HG03460 (cell line): Measurements from ENCODE around the gene P3H3.

Experiments
- ATAC-seq: cut with Tn5 transposase; IDR thresholded peaks from one replicate; pipeline ENCODE4 v1.9.1; 2021; ENCODE audit not compliant: unreplicated experiment

The P3H3 gene

DNA sequence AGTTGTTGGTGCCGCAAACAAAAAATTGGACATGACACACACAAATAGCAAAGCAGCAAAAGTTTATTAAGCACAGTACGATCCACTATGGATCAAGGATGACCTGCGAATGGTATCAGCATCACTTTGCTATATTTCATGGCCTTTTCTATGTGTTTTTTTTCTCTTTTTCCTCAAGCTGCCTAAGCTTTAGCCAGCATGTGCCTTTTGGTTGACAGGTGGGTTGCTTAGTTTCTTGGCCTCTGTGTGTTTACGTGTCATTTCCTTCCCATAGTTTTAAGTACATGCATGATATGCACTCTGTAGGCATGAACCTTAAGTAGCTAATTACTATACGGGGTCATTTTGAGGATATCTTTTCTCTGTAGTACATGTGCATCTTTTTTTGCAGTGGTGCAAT lies 29.1 kb upstream of the P3H3 start:
- ATAC-seq = no peak

DNA sequence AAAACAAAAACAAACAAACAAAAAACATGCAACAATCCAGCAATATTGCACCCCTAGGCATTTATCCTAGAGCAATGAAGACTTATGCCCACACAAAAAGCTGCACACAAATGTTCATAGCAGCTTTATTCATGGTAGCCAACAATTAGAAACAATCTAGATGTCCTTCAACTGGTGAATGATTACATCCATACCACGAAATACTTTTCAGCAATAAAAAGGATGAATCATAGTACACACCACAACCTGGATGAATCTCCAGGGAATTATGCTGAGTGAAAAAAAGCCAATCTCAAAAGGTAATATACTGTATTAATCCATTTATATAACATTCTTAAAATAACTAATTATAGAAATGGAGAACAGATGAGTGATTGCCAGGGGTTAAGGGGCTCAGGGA lies 21.0 kb upstream of the P3H3 start:
- no peak for ATAC-seq

DNA sequence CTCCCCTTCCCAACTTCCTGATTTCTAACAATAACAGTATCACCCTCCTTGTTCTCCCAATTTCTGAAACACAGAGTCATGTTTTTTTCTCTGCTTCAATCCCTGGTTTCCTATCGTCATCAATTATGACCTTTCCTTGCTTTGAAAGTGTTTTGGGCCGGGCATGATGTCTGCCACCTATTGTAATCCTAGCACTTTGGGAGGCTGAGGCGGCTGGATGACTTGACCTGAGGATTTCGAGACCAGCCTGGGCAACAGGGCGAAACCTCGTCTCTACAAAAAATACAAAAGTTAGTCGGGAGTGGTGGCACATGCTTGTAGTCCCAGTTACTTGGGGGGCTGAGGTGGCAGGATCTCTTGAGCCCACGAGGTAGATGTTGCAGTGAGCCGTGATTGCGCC lies 19.2 kb upstream of the P3H3 start:
- no peak for ATAC-seq

DNA sequence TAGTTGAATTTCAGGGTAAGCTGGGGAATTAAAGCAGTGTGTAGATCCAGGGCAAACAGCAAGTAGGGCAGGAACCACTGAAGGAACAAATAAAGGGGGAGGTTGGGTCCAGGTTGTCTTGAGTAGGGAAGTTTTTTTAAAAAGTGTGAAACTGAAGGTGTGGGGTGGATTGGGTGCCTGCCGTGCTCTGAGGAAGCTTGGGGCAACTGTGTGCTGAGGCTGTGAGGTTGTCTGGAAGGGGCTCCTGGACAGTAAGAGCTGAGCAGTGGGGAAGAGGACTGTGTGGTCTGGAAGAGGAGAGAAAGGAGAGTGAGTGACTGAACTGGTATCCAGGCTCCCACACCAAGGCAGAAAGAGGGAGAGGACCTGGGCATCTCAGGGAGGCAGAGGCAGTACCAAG lies 17.4 kb upstream of the P3H3 start:
- ATAC-seq = no peak

DNA sequence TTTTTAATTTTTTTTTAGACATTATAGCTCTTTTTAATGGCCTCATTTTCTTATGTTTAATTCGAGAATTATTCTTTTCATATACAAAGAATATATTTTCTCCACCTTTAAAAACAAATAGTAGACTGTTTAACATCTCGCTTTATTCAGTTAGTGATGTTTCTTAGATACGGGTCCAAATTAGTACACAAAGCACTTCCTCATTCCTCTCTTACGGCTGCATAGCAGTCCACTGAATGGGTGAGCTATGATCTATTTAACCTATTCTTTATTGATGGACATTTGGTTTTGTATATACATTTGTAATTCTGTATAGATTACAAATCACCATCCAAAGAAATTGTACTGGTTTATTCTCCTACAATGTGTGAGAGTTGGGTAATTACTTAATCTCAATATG lies 14.8 kb upstream of the P3H3 start:
- no peak for ATAC-seq

DNA sequence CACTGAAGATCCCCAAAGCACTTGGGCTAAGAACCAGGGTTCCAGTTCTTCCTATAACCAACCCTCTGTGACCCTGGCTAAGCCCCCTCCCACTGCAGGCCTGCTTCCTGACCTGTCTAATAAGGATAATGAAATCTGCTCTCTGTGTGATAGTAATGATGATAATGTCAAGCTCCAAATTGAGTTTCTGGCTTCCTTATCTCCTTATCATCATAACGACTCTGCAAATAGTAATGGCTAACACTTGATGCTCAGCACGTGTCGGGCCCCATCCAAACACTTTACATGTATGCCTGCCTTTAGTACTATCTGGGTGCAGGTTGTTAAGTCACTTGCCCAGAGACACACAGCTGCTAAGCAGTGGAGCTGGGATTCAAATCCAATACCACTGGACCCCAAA lies 11.6 kb upstream of the P3H3 start:
- ATAC-seq = no peak

DNA sequence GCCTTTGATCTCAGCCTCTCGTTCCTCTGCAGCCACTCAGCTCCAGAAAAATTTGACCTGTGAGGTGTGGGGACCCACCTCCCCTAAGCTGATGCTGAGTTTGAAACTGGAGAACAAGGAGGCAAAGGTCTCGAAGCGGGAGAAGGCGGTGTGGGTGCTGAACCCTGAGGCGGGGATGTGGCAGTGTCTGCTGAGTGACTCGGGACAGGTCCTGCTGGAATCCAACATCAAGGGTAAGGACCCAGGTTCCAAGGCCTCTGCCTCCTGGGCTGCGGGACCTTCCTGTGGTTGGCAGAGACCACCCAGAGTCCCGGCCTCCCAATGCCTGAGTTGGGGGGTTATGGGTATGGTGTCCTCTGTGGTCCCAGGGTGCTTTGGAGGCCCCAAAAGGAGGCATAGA lies 11.1 kb upstream of the P3H3 start:
- ATAC-seq = no peak

DNA sequence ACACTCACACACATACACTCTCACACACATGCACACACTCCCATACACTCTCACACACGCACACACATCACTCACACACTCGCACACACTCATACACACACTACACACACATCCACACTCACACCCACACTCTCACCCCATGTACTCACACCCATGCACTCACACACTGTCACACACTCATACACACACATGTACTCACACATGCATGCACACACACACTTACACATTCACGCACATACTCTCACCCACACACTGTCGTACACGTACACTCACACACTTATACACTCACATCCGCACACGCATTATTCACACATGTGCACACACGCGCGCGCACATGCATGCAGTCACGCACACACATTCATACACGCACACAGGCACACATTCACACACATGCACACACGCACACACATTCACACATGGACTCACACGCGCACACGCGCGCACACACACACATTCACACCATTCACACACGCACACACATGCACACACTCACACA lies 10.5 kb upstream of the P3H3 start:
- ATAC-seq = no peak

DNA sequence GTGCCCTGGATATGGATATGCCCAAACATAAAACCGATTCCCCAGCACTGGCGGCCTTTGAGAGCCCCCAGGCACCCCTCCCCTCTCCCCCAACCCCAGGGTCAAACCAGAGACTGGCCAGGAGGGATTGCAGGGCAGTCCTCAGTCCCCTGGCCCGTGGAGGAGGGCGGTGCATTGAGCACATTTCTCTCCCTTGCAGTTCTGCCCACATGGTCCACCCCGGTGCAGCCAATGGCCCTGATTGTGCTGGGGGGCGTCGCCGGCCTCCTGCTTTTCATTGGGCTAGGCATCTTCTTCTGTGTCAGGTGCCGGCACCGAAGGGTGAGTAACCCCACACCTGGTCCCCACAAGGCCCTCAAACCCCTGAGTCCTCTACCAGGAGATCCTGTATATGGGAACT lies 10.0 kb upstream of the P3H3 start:
- ATAC-seq = no peak

DNA sequence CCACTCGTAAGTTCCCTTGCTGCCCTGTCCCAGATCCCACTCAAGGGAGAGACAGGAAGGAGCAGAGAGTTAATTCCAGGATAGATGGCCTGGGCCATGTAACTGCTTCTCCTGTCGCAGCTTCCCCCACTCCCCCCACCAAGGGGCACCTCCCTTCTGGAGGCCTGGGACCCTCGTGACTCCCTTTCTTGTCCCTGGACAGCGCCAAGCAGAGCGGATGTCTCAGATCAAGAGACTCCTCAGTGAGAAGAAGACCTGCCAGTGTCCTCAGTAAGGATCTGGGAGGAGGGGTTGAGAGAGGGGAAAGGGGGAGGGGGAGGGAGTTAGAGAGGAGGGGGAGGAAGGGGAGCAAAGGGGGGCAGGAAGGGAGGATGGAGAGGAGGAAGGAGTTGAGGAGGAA lies 9.6 kb upstream of the P3H3 start:
- no peak for ATAC-seq

DNA sequence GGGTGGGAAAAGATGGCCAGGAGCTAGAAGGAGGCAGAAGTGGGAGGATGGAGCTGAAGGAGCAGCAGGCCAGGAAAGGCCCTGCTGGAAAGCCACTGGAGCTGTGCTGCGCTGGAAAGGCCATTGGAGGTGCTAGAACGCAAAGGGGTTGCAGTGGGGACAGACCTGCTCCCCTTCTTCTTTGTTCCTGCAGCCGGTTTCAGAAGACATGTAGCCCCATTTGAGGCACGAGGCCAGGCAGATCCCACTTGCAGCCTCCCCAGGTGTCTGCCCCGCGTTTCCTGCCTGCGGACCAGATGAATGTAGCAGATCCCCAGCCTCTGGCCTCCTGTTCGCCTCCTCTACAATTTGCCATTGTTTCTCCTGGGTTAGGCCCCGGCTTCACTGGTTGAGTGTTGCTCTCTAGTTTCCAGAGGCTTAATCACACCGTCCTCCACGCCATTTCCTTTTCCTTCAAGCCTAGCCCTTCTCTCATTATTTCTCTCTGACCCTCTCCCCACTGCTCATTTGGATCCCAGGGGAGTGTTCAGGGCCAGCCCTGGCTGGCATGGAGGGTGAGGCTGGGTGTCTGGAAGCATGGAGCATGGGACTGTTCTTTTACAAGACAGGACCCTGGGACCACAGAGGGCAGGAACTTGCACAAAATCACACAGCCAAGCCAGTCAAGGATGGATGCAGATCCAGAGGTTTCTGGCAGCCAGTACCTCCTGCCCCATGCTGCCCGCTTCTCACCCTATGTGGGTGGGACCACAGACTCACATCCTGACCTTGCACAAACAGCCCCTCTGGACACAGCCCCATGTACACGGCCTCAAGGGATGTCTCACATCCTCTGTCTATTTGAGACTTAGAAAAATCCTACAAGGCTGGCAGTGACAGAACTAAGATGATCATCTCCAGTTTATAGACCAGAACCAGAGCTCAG lies 8.8 kb upstream of the P3H3 start:
- no peak for ATAC-seq

DNA sequence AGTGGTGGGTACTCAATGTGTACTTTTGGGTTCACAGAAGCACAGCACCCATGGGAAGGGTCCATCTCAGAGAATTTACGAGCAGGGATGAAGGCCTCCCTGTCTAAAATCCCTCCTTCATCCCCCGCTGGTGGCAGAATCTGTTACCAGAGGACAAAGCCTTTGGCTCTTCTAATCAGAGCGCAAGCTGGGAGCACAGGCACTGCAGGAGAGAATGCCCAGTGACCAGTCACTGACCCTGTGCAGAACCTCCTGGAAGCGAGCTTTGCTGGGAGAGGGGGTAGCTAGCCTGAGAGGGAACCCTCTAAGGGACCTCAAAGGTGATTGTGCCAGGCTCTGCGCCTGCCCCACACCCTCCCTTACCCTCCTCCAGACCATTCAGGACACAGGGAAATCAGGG lies 8.0 kb upstream of the P3H3 start:
- no peak for ATAC-seq

DNA sequence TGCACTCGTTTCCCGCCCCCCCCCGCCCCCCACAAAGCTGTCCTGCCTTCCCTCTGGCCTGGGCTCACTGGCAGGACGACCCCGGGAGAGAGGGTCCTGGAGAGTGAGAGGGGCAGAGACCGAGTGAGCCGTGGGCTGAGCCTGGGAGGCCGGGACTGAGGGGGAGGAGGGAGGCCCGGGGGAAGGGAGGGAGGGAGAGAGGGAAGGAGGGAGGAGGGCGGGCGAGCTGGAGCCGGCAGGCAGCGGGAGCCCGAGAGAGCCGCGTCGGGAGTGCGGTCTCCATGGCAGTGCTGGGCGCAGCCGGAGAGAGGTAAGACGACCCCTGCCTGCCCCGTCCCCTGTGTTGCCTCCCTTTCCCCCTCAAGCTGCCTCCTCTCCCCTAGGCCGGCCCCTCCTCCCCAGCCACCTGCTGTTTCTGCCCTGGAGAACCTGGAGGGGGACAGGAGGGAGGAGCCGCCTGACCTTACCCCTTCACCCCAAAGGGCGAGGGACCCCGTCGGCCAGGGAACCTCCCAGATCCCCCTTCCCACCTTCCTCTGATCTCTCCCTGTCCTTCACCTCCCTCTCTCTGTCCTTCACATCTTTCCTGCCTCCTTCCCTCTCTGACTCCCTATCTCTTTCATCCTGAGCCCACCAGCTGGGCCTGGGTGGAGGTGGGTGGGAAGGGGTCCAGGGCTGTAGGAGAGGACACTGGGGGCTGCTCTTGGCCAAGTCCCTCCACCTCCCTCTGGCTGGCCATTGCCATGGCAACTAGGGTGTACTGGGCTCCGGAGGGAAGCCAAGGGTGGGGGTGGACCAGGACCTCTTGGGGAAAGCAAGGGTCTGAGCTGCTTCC lies 6.4 kb upstream of the P3H3 start, which contains the start of gene GPR162:
Gene GPR162, plus strand, starts transcription at position 231 of the 835 bp plus-strand sequence. CDS start 2,078 bp downstream, outside the sequence.
- ATAC-seq = no peak

DNA sequence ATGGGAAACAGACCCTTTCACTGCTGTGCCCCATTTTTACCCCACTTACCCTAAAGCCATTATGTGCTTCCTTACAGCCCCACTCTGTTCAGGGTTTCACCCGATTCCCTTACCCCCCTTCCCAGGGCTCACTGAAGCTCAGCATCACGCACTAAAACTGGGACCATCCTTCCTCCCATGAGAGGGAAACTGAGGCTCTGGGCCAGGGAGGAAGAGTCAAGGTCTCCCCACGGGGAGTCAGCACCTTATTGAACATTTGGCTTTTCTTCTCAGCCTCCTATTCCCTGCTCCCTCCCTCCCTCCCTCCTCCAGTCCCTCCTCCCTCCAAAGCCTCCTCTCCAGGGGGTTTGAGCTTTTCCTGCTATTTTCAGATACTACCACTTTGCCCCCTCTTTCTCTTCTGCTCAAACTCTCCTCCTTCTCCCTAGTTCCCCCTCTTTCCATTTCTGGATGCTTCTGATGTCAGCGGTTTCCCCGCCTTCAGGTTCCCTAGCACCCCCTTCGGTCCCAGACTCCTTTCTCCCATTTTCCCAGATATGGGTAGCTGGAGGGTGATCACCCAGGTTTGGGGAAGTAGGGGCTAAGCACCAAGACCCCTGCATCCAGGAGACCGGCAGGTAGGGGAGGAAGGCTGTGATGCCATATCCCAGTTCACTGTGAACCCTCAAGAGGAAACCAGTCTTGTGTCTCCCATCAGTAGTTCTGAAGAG lies 5.6 kb upstream of the P3H3 start:
- no peak for ATAC-seq

DNA sequence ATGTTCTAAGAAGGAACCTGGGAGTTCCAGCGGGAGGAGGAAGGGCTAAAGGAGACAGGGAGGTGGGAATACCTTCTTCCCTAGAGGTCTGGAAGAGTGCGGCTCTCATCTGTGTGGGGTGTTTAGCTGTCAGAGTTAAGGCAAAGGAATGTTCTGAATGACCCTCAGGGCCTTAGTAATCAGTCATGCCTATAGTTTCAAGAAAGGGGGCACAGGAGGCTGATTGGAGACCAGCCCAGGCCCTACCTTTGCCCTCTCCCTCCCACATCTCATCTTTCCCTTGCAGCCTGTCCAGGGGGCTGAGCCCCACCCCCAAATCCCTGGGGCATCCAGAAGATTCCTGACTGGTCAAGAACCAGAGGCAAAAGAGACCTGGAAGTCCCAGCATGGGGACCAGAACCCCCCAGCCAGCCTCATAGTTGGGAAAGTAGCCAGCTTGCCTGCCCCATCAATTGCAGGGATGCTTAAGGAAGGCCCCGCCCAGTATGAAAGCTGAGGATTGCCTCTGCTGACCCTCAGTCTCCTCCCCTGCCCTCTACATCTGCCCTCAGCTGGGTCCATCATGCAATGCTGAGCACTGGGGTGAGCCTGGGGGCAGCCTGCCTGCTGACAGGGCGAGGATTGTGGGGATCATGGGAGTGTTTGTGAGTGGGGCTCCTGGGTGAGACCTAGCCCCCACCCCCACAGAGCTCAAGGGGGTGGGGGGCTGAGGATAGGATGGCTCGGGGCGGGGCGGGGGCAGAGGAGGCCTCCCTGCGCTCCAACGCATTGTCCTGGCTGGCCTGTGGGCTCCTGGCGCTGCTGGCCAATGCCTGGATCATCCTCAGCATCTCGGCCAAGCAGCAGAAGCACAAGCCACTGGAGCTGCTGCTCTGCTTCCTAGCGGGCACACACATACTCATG lies 4.8 kb upstream of the P3H3 start:
- no peak for ATAC-seq

DNA sequence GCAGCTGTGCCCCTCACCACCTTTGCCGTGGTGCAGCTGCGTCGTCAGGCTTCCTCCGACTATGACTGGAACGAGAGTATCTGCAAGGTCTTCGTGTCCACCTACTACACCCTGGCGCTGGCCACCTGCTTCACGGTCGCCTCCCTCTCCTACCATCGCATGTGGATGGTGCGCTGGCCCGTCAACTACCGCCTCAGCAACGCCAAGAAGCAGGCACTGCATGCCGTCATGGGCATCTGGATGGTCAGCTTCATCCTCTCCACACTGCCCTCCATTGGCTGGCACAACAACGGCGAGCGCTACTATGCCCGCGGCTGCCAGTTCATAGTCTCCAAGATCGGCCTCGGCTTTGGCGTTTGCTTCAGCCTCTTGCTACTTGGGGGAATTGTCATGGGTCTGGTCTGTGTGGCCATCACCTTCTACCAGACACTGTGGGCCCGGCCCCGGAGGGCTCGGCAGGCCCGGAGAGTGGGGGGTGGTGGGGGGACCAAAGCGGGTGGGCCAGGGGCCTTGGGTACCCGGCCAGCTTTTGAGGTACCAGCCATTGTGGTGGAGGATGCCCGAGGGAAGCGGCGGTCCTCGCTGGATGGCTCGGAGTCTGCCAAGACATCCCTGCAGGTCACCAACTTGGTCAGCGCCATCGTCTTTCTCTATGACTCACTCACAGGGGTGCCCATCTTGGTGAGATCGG lies 4.0 kb upstream of the P3H3 start:
- no peak for ATAC-seq

DNA sequence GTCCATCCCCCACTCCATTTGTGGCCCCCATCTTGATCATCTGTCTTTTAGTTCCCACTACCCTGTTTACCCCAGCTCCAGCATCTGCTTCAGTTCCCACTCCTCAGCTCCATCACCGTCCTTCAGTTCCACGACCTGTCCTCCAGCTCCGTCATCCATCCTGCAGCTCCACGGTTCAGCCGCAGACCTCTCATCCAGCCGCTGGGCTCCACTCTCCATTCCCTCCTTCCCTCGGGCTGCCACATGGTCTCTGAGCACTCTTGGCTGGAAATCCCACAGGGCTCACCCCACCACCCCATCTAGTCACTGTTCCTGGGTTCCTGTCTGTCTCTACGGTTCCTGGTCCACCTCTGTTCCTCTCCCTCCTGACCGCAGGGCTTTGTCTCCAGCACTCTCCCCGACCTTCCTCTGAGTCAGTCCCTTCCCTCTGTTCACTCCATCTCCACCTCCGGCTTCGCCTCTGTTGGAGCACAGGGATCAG lies 3.3 kb upstream of the P3H3 start:
- ATAC-seq = no peak

DNA sequence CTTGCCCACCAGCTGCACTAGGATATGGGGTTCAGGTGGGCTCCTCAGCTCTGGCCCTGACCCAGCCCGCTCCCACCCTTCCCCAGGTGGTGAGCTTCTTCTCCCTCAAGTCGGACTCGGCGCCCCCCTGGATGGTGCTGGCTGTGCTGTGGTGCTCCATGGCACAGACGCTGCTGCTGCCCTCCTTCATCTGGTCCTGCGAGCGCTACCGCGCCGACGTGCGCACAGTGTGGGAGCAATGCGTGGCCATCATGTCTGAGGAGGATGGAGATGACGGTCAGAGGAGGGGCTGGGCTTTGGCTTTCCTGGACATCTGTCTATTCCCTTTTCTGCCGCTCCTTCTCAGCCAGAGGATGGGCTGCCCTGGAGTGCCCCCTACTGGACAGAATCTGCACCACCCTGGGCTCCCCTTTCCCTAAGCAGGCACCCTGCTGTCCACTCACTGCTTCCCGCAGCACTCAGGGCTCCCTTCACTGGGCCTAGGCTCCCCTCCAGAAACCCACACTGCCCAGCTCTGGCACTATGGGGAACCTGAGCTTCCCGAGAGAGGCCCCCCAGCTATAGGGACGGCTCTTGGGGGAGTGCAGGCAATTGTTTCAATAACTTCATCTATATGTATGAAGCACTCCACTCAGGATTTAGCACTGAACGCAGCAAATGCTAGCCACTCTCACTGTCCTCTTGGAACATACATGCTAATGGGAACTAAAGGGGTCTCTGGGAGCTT lies 2.6 kb upstream of the P3H3 start:
- no peak for ATAC-seq
